Mucosa of descending colon (tissue), 3 donors: ENCODE data around the gene SMARCD3. TPM values are rescaled to one million over a fixed set of nuclear protein-coding genes. Genes with fewer than 3 reads are reported as not detected.

ENCODE experiments used
- ATAC-seq: fragments of 200-7000 bp; cut with Tn5 transposase; one replicate; pipeline ENCODE4 v1.9.1; 2020; ENCODE audit warnings: mild to moderate bottlenecking, moderate library complexity
- DNase-seq, 3 donors: peaks; one replicate each; pipeline ENCODE4 v3.0.0-alpha.2; 2020
- H3K36me3 ChIP-seq: fragments of 200-600 bp; one replicate; pipeline ENCODE4 v1.8.0; 2021; ENCODE audit warnings: low read depth, mild to moderate bottlenecking
- H3K4me1 ChIP-seq: fragments of 200-600 bp; one replicate; pipeline ENCODE4 v1.8.0; 2021; ENCODE audit warnings: low read depth, mild to moderate bottlenecking
- H3K4me3 ChIP-seq: fragments of 200-600 bp; one replicate; pipeline ENCODE4 v1.8.0; 2021; ENCODE audit warnings: mild to moderate bottlenecking
- H3K9me3 ChIP-seq: fragments of 200-600 bp; one replicate; pipeline ENCODE4 v1.8.0; 2021; ENCODE audit warnings: mild to moderate bottlenecking
- intact Hi-C, 2 donors: fragments of 100-400 bp; cut with DNase I in 1 of 2; cut with micrococcal nuclease in 1 of 2; formaldehyde crosslinking; loops; one replicate each; pipeline versions ENCODE4 v1.11.0 to v1.11.1; 2022; cut with DNase I, micrococcal nuclease
- total RNA-seq, 3 donors: library from RNA; stranded (reverse); fragmentation: NEBNext Ultra II Directional in 2 of 3; extraction: Animal tissue kit (Norgen Biotek cat#: 25700) in 2 of 3; gene quantifications; one replicate each; pipeline versions ENCODE4 v1.2.1 to v1.2.4, GENCODE V29; 2021 to 2023
- TF ChIP-seq, protein P1 (sequence below): fragments of 200-600 bp; IDR thresholded peaks from one replicate; pipeline ENCODE4 v1.8.0; 2022; ENCODE audit warnings: antibody characterized with exemption, mild to moderate bottlenecking
- donor health status: DM: no; HTN: no; CAD: no; lungs with moderate emphysema.
- donor health status: DM: no; HTN: no; CAD: no.
- donor health status: DM: no; HTN: yes; CAD: no.

Gene SMARCD3
- total RNA-seq, 3 donors from 2014 or later: 5.1 to 44.3 (median 10.0) TPM

DNA sequence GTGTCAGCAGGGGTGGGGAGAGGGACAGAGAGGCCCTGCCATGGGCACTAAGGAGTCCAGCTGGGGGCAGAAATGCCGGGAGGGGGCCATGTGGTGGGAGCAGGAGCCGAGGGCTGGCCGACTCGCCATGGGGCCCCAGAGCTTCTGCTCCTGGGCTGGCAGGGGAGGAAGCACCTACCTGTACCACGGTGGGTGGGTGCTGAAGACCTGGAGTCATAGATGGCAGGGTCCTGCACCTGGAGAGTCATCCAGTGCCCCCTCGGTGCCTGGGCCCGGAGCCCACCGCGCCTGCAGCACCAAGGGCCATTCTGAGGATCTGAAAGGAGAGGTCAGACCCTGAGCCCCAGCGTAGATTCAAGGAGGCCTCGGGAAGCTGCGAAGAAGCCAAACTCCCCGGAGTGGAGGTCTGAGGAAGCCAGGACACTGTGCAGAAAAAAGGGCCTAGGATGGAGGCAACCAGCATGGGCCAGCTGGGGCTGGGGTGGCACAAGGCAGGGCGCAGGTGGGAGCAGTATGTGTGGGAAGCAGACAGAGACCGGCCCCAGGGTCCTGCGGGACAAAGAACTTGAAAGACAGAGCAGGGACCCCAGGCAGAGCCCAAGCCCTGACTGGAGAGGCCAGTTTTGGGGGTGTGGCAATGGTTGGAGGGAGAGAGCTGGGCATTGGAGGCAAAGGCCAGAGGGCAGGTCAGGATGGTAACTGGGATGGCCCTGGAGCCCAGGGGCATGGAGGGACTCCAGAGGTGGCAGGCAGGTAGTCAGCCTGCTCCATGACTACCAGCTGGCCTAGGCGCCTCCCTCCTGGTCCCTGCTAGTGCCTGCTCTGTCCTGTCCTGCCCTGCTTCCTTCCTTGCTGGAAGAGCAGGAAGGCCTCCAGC lies 26.7 kb upstream of the SMARCD3 start:
- no peak for DNase-seq
- H3K9me3 ChIP-seq: no peaks in the 10 kb centered on the region
- H3K4me1 ChIP-seq: no peaks in the 10 kb centered on the region
- ATAC-seq: no peak
- H3K4me3 ChIP-seq: no peak overlapping the region
- no peaks in the 10 kb centered on the region for H3K36me3 ChIP-seq
- TF ChIP-seq, protein P1, sequence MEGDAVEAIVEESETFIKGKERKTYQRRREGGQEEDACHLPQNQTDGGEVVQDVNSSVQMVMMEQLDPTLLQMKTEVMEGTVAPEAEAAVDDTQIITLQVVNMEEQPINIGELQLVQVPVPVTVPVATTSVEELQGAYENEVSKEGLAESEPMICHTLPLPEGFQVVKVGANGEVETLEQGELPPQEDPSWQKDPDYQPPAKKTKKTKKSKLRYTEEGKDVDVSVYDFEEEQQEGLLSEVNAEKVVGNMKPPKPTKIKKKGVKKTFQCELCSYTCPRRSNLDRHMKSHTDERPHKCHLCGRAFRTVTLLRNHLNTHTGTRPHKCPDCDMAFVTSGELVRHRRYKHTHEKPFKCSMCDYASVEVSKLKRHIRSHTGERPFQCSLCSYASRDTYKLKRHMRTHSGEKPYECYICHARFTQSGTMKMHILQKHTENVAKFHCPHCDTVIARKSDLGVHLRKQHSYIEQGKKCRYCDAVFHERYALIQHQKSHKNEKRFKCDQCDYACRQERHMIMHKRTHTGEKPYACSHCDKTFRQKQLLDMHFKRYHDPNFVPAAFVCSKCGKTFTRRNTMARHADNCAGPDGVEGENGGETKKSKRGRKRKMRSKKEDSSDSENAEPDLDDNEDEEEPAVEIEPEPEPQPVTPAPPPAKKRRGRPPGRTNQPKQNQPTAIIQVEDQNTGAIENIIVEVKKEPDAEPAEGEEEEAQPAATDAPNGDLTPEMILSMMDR: no peak
- intact Hi-C loops: no loop called here

DNA sequence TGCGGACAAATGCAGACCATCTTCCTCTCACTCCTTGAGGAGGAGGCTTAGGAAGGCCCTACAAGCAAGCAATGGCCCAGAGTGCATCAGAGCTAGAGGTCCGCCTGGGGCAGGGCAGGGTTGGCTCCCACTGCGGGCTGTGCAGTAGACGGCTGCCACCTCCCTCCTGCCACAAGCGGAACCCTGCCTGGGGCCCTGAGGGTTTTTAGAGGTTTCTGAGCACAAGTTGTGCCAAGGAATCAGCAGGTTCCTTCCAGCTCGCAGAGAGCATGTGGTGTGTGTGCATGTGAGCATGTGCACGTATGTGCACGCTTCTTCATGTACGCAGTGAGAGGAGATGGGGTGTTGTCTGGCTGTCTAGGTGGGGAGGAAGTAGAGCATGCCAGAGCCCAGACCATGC lies 25.9 kb upstream of the SMARCD3 start:
- Histone ChIP-seq H3K4me1 (no peaks in the 10 kb centered on the region), H3K9me3 (no peaks in the 10 kb centered on the region), H3K36me3 (no peaks in the 10 kb centered on the region), H3K4me3 (no peak overlapping the region)
- ATAC-seq: no peak
- no peak for DNase-seq
- intact Hi-C loops: no loop called here
- TF ChIP-seq, protein P1: no peak

DNA sequence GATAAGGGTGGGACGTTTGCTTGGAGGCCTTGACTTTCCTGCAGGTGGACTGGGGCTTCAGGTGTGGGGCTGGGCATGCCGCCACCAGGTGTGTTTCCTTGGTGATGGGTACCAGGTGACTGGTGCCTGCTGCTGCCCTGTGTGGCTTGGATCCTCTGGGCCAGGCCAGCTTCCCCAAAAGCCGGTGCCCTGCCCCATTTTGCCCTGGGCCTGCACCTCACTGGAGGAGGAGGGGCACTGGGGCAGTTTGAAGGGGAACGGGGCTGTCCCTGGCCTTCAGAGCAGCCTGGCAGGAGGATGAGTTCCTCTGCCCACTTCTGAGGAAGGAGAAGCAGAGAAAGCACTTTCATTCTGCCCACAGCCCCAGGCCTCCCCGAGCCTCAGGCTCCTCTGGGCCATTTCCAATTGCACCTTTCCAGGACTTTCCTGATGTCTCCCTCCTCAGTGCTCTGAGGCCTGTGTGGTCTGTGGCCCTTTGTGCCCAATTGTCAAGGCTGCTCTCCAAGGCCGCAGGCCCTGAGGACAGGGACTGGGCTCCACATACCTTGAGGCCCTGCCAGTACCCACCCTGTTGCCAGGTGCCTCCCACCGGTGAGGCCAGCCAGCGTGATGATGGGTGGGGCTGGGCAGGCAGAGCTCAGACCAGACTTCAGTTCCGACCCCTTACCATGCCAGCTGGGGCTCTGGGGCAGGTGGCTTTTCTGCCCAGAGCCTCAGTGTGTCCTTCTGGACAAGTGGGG lies 25.3 kb upstream of the SMARCD3 start:
- Histone ChIP-seq H3K4me3 (no peak overlapping the region), H3K36me3 (no peaks in the 10 kb centered on the region), H3K9me3 (no peaks in the 10 kb centered on the region), H3K4me1 (no peaks in the 10 kb centered on the region)
- TF ChIP-seq, protein P1: no peak
- DNase-seq (no peak), ATAC-seq (no peak)
- intact Hi-C loops: no loop called here

DNA sequence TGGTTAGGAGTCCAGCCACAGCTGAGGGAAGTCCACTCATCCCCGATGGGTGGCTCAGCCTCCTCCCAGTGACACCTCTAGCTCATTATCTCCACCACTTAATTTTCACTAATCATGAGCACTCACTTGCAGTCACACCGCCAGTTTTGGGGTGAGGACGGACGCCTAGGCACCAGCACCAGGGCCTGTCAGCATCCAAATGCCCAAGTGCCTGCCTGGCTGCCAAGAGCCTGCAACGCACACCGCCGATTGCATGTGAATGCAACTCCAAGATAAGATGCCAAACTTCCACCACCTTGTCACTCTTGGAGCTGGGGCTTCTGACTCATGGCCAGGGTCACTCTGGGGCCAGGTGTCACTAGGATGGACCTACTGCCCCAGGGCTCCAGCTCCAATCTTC lies 24.4 kb upstream of the SMARCD3 start:
- no peaks in the 10 kb centered on the region for H3K36me3 ChIP-seq
- DNase-seq (no peak), ATAC-seq (no peak)
- no peak overlapping the region for H3K4me3 ChIP-seq
- intact Hi-C loops: no loop called here
- H3K9me3 ChIP-seq: no peaks in the 10 kb centered on the region
- H3K4me1 ChIP-seq: no peaks in the 10 kb centered on the region
- TF ChIP-seq, protein P1: no peak

DNA sequence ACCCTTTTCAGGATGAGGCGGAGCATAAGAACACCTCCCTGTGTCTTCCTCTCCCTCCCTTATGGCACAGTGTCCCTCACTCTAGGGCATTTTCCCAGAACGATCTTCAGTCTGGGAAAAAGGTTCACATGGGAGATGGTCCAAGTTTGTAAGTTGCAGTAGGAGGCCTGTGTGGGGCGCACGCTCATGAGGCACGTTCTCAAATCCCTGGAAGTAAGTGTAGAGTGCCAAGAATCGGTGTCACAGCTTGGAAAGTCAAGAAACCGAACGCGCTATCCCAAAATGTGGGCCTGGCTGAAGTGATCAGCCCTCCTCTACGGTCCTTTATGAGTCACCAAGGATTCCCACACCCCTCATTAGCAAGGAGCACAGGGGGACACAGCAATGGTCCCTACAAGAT lies 23.9 kb upstream of the SMARCD3 start:
- ATAC-seq: no peak
- no peak for DNase-seq
- Histone ChIP-seq H3K36me3 (no peaks in the 10 kb centered on the region), H3K4me3 (no peak overlapping the region), H3K4me1 (no peaks in the 10 kb centered on the region), H3K9me3 (no peaks in the 10 kb centered on the region)
- TF ChIP-seq, protein P1: no peak
- intact Hi-C loops: no loop called here
